Measurements from ENCODE around the gene FGF18. TPM values are rescaled to one million over a fixed set of nuclear protein-coding genes. Genes with fewer than 3 reads are reported as not detected.
"Not testable (repeated sequence)": the region's sequence is repeated elsewhere in the genome, so short reads cannot be mapped to it uniquely, and the experiment has no call there.

The FGF18 gene
- total and polyA plus RNA-seq, 3 experiments from 2014 or later = 0.18 to 0.22 TPM; not detected in 1

GRCh38 chr5:171413153-171413910, 6.1 kb upstream of the FGF18 start:
- no peak overlapping the region for H3K4me3 ChIP-seq (ENCODE audit: low read length)
- no peak for DNase-seq
- no peak overlapping the region for H3K27ac ChIP-seq (ENCODE audit: low read depth, low read length)
- Mint-ChIP-seq H3K27ac (peak overlapping the region in 3 of 8 donors; percentile 8 to 74 (median 43)), H3K4me3 (no peak overlapping the region), H3K9me3 (no peaks in the 10 kb centered on the region), H3K4me1 (peaks cover 5 to 24% (median 15%) of the 10 kb centered on the region in 3 donors), H3K27me3 (no peaks in the 10 kb centered on the region), H3K36me3 (peaks cover 0 to 54% (median 26%) of the 10 kb centered on the region in 3 donors)
- ChIA-PET POLR2A (no interaction called here), CTCF (no interaction called here)
- no peaks in the 10 kb centered on the region for H3K9me3 ChIP-seq (ENCODE audit: low read length)
- H3K36me3 ChIP-seq (ENCODE audit: insufficient read depth, low read length) = peaks cover 20% of the 10 kb centered on the region
- no peaks in the 10 kb centered on the region for H3K4me1 ChIP-seq (ENCODE audit: insufficient read depth, low read length)
- no peaks in the 10 kb centered on the region for H3K27me3 ChIP-seq (ENCODE audit: insufficient read depth, low read length, poor library complexity, severe bottlenecking)

- H3K4me1 ChIP-seq (ENCODE audit: insufficient read depth, low read length); H3K9me3 ChIP-seq (ENCODE audit: low read length); DNase-seq; H3K27ac Mint-ChIP-seq; POLR2A ChIA-PET; H3K4me3 Mint-ChIP-seq; CTCF ChIA-PET; H3K27me3 ChIP-seq (ENCODE audit: insufficient read depth, low read length, poor library complexity, severe bottlenecking); H3K27me3 Mint-ChIP-seq; H3K4me3 ChIP-seq (ENCODE audit: low read length); H3K27ac ChIP-seq (ENCODE audit: low read depth, low read length); H3K9me3 Mint-ChIP-seq: not testable (repeated sequence)
- H3K36me3 Mint-ChIP-seq = peaks cover 0 to 48% (median 22%) of the 10 kb centered on the region in 3 donors
- peaks cover 14% of the 10 kb centered on the region for H3K36me3 ChIP-seq (ENCODE audit: insufficient read depth, low read length)
- H3K4me1 Mint-ChIP-seq = peaks cover 8 to 21% (median 15%) of the 10 kb centered on the region in 3 donors
Observed at GRCh38 chr5:171413993-171414392, 5.5 kb upstream of the FGF18 start.

- Mint-ChIP-seq H3K4me1 (peaks cover 6 to 16% (median 16%) of the 10 kb centered on the region in 3 donors), H3K27ac (no peak overlapping the region), H3K9me3 (no peaks in the 10 kb centered on the region), H3K4me3 (no peak overlapping the region), H3K36me3 (peaks cover 0 to 37% (median 17%) of the 10 kb centered on the region in 3 donors), H3K27me3 (peaks cover 0 to 3% of the 10 kb centered on the region in 2 donors)
- POLR2A ChIA-PET = interaction anchor here (0.6 kb wide), 1 partner anchor 1145 kb away, joined by 4 read pairs; no protein-coding TSS in a partner anchor
- Histone ChIP-seq H3K4me1 (ENCODE audit: insufficient read depth, low read length) (peaks cover 5% of the 10 kb centered on the region), H3K4me3 (ENCODE audit: low read length) (no peak overlapping the region), H3K27me3 (ENCODE audit: insufficient read depth, low read length, poor library complexity, severe bottlenecking) (no peaks in the 10 kb centered on the region), H3K27ac (ENCODE audit: low read depth, low read length) (no peak overlapping the region), H3K9me3 (ENCODE audit: low read length) (no peaks in the 10 kb centered on the region), H3K36me3 (ENCODE audit: insufficient read depth, low read length) (peaks cover 14% of the 10 kb centered on the region)
- DNase-seq = no peak
- CTCF ChIA-PET = interaction anchor here (0.7 kb wide), 1 partner anchor 1443 kb away, joined by 3 read pairs; no protein-coding TSS in a partner anchor
Observed at GRCh38 chr5:171415115-171415730, 4.2 kb upstream of the FGF18 start.

- POLR2A ChIA-PET = no interaction called here
- CTCF ChIA-PET = no interaction called here
- H3K27ac Mint-ChIP-seq = no peak overlapping the region
Observed at GRCh38 chr5:171416160-171417049, 3.0 kb upstream of the FGF18 start.

GRCh38 chr5:171418316-171418981, 998 bp upstream of the FGF18 start:
- DNase-seq = peak in 4 of 5 donors; percentile 15 to 41 (median 24)
- Histone ChIP-seq H3K9me3 (ENCODE audit: low read length) (no peaks in the 10 kb centered on the region), H3K4me3 (ENCODE audit: low read length) (peak overlapping the region; percentile 60), H3K27me3 (ENCODE audit: insufficient read depth, low read length, poor library complexity, severe bottlenecking) (peaks cover 18% of the 10 kb centered on the region), H3K36me3 (ENCODE audit: insufficient read depth, low read length) (no peaks in the 10 kb centered on the region), H3K4me1 (ENCODE audit: insufficient read depth, low read length) (peaks cover 13% of the 10 kb centered on the region), H3K27ac (ENCODE audit: low read depth, low read length) (no peak overlapping the region)
- peak overlapping the region; percentile 67 to 91 (median 78) for H3K4me3 Mint-ChIP-seq
- ChIA-PET POLR2A (interaction anchor here (1.1 kb wide), 1 partner anchor 588 kb away, joined by 3 read pairs; the partner anchor contains the start of gene FBXW11), CTCF (interaction anchor here (0.6 to 2.6 kb wide), 7 partner anchors 20 to 1280 kb away, joined by 3 to 8 read pairs (median 4); no protein-coding TSS in a partner anchor)
- H3K9me3 Mint-ChIP-seq = no peaks in the 10 kb centered on the region
- peaks cover 10 to 21% (median 14%) of the 10 kb centered on the region in 3 donors for H3K4me1 Mint-ChIP-seq
- peaks cover 0 to 5% (median 0%) of the 10 kb centered on the region in 3 donors for H3K36me3 Mint-ChIP-seq
- H3K27me3 Mint-ChIP-seq = peaks cover 10 to 24% of the 10 kb centered on the region in 2 donors
- peak overlapping the region in 1 of 8 donors; percentile 45 for H3K27ac Mint-ChIP-seq

More at GRCh38 chr5:171416160-171417049, 3.0 kb upstream of the FGF18 start:
- H3K9me3 ChIP-seq (ENCODE audit: low read length) = no peaks in the 10 kb centered on the region
- peaks cover 11% of the 10 kb centered on the region for H3K27me3 ChIP-seq (ENCODE audit: insufficient read depth, low read length, poor library complexity, severe bottlenecking)
- Mint-ChIP-seq H3K27me3 (peaks cover 8 to 10% of the 10 kb centered on the region in 2 donors), H3K36me3 (peaks cover 0 to 25% (median 12%) of the 10 kb centered on the region in 3 donors), H3K4me1 (peaks cover 10 to 21% (median 18%) of the 10 kb centered on the region in 3 donors), H3K9me3 (no peaks in the 10 kb centered on the region), H3K4me3 (no peak overlapping the region)
- no peak overlapping the region for H3K27ac ChIP-seq (ENCODE audit: low read depth, low read length)
- no peak for DNase-seq
- no peak overlapping the region for H3K4me3 ChIP-seq (ENCODE audit: low read length)
- peaks cover 13% of the 10 kb centered on the region for H3K4me1 ChIP-seq (ENCODE audit: insufficient read depth, low read length)
- H3K36me3 ChIP-seq (ENCODE audit: insufficient read depth, low read length) = peaks cover 6% of the 10 kb centered on the region

GRCh38 chr5:171419688-171420430, 412 bp downstream of the FGF18 start:
- H3K27me3 ChIP-seq (ENCODE audit: insufficient read depth, low read length, poor library complexity, severe bottlenecking) = peaks cover 18% of the 10 kb centered on the region
- no peak overlapping the region for H3K27ac ChIP-seq (ENCODE audit: low read depth, low read length)
- H3K36me3 ChIP-seq (ENCODE audit: insufficient read depth, low read length) = no peaks in the 10 kb centered on the region
- Mint-ChIP-seq H3K9me3 (no peaks in the 10 kb centered on the region), H3K4me1 (peaks cover 10 to 21% (median 14%) of the 10 kb centered on the region in 3 donors), H3K36me3 (no peaks in the 10 kb centered on the region), H3K27me3 (peaks cover 12 to 29% of the 10 kb centered on the region in 2 donors), H3K27ac (peak overlapping the region in 1 of 8 donors; percentile 83), H3K4me3 (peak overlapping the region; percentile 69 to 91 (median 83))
- H3K4me3 ChIP-seq (ENCODE audit: low read length) = no peak overlapping the region
- H3K4me1 ChIP-seq (ENCODE audit: insufficient read depth, low read length) = peaks cover 13% of the 10 kb centered on the region
- ChIA-PET POLR2A (interaction anchor here (1.1 kb wide), 1 partner anchor 586 kb away, joined by 3 read pairs; the partner anchor contains the start of gene FBXW11), CTCF (interaction anchor here (1.4 to 2.6 kb wide), 5 partner anchors 21 to 1279 kb away, joined by 4 to 8 read pairs (median 4); no protein-coding TSS in a partner anchor)
- no peaks in the 10 kb centered on the region for H3K9me3 ChIP-seq (ENCODE audit: low read length)
- DNase-seq = peak in 2 of 5 donors; percentile 19 to 26

Measured in CD8-positive, alpha-beta memory T cell (primary cell).